ENCODE measurements around the gene DGKK. TPM values are rescaled to one million over a fixed set of nuclear protein-coding genes. Genes with fewer than 3 reads are reported as not detected.

The DGKK gene, protein sequence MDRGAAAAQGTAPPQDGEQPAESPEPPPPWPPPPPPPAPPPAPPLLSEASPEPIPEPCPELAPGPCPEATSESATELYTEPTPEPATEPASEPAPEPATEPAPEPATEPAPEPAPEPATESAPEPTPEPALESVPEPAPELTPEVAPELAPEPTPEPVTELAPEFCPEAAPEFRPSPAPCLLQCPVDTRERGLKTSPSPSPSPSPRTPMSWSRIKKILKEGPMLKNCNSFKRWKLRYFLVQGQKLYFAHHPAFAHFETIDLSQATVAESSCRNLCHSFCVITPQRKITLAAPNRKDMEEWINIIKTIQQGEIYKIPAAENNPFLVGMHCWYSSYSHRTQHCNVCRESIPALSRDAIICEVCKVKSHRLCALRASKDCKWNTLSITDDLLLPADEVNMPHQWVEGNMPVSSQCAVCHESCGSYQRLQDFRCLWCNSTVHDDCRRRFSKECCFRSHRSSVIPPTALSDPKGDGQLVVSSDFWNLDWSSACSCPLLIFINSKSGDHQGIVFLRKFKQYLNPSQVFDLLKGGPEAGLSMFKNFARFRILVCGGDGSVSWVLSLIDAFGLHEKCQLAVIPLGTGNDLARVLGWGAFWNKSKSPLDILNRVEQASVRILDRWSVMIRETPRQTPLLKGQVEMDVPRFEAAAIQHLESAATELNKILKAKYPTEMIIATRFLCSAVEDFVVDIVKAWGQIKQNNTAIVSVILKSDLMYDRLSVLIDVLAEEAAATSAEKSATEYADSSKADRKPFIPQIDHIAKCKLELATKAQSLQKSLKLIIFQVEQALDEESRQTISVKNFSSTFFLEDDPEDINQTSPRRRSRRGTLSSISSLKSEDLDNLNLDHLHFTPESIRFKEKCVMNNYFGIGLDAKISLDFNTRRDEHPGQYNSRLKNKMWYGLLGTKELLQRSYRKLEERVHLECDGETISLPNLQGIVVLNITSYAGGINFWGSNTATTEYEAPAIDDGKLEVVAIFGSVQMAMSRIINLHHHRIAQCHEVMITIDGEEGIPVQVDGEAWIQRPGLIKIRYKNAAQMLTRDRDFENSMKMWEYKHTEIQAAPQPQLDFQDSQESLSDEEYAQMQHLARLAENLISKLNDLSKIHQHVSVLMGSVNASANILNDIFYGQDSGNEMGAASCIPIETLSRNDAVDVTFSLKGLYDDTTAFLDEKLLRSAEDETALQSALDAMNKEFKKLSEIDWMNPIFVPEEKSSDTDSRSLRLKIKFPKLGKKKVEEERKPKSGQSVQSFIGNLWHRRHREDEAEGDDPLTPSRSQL
- total RNA-seq, result under 1 TPM in 1 of 4 donors, not detected in 3; 0.16 TPM

DNA sequence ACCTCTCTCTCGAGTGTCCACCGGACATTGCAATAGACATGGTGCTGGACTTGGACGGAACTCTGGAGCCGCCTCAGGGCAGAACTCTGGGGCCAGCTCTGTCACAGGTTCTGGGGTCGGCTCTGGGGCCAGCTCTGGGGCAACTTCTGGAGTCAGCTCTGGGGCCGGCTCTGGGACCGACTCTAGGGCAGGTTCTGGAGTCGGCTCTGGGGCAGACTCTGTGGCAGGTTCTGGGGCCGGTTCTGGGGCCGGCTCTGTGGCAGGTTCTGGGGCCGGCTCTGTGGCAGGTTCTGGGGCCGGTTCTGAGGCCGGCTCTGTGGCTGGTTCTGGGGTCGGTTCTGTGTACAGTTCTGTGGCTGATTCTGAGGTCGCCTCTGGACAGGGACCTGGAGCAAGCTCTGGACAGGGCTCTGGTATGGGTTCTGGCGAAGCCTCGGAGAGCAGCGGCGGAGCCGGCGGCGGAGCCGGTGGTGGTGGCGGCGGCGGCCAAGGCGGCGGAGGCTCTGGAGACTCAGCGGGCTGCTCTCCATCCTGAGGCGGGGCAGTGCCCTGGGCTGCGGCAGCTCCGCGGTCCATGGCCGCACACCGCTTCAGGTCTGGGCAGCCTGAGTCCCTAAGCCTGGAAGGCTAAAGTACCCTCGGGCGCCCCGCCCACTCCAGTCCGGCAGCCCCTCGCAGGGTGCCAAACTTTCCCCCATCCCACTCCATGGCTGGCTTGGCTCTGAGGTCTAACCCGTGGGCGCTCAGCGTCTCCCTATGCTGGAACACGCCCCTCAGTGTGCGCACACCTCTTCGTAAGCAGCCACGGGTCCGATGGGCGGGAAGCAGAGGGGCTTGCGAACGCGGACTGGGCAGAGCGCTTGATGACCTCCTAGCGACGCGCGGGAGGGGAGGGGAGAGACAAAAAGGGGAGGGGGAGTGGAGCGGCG lies at the start of gene DGKK:
Gene DGKK, minus strand, starts transcription at position 723 of the 929 bp plus-strand sequence. Its CDS starts 147 bp downstream, at position 576.
- WGBS, 2 donors (ENCODE audit: low coverage in 1 of 2), result 42% methylated on average over 47 of the region's 59 CpGs; no CpG with 5 or more reads in 1 of the 2 donors
- intact Hi-C loops (cut with DNase I; ENCODE audit: low total_unique reads), result no loop called here
- in situ Hi-C loops (cut with MboI; ENCODE audit: low pct_ligation_motif_present in 1 of 4, low pct_unique_long_range_greater_than_20kb in 1 of 4, low sequenced_read_pairs in 3 of 4), result no loop called here
- H3K36me3 ChIP-seq, result no peaks in the 10 kb centered on the region
- no peaks in the 10 kb centered on the region for H3K9me3 ChIP-seq
- no peak within 1 kb of the TSS for H3K27ac ChIP-seq
- DNase-seq, result no peak
- H3K4me3 ChIP-seq, result no peak within 1 kb of the TSS
- H3K27me3 ChIP-seq, result peaks cover 66% of the 10 kb centered on the region
- H3K4me1 ChIP-seq, result peaks cover 0 to 11% (median 0%) of the 10 kb centered on the region in 4 donors
- no peak for TF ChIP-seq POLR2A (IDR thresholded peaks at IDR 0.05)
- TF ChIP-seq EP300 (IDR thresholded peaks at IDR 0.05; ENCODE audit: low read depth), result no peak
- no peak for TF ChIP-seq POLR2AphosphoS5 (IDR thresholded peaks at IDR 0.05)
- TF ChIP-seq, protein P1, sequence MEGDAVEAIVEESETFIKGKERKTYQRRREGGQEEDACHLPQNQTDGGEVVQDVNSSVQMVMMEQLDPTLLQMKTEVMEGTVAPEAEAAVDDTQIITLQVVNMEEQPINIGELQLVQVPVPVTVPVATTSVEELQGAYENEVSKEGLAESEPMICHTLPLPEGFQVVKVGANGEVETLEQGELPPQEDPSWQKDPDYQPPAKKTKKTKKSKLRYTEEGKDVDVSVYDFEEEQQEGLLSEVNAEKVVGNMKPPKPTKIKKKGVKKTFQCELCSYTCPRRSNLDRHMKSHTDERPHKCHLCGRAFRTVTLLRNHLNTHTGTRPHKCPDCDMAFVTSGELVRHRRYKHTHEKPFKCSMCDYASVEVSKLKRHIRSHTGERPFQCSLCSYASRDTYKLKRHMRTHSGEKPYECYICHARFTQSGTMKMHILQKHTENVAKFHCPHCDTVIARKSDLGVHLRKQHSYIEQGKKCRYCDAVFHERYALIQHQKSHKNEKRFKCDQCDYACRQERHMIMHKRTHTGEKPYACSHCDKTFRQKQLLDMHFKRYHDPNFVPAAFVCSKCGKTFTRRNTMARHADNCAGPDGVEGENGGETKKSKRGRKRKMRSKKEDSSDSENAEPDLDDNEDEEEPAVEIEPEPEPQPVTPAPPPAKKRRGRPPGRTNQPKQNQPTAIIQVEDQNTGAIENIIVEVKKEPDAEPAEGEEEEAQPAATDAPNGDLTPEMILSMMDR (IDR thresholded peaks at IDR 0.05), result no peak

DNA sequence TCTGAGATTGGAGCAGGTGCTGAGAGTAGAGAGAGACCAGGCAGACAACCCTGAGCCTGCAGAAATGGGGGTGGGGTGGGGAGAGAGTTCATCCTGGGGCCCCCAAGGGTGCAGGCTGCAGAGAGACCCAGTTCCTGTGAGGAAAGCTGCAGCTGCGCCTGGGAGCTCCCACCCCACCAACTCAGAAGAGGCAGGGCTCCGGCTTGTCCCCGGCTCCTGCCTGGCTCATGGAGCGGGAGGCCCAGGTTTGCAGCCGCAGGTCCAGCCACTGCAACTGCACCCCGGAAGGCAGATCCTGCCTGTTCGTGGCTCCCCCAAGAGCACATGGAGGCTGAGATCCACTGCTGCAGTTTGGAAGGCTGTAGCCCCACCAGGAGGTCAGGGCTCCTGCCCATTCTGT lies 44.2 kb upstream of the DGKK start:
- intact Hi-C loops (cut with DNase I; ENCODE audit: low total_unique reads), result no loop called here
- Histone ChIP-seq H3K27me3 (no peaks in the 10 kb centered on the region), H3K4me3 (no peak overlapping the region), H3K4me1 (no peaks in the 10 kb centered on the region), H3K27ac (no peak overlapping the region), H3K9me3 (no peaks in the 10 kb centered on the region), H3K36me3 (no peaks in the 10 kb centered on the region)
- 77% methylated on average over 7 of the region's 7 CpGs; no CpG with 5 or more reads in 1 of the 2 donors for WGBS, 2 donors (ENCODE audit: low coverage in 1 of 2)
- no peak for DNase-seq
- TF ChIP-seq POLR2AphosphoS5 (IDR thresholded peaks at IDR 0.05) (no peak), POLR2A (IDR thresholded peaks at IDR 0.05) (no peak), EP300 (IDR thresholded peaks at IDR 0.05; ENCODE audit: low read depth) (no peak)
- TF ChIP-seq, protein P1 (IDR thresholded peaks at IDR 0.05), result no peak
- in situ Hi-C loops (cut with MboI; ENCODE audit: low pct_ligation_motif_present in 1 of 4, low pct_unique_long_range_greater_than_20kb in 1 of 4, low sequenced_read_pairs in 3 of 4), result no loop called here

DNA sequence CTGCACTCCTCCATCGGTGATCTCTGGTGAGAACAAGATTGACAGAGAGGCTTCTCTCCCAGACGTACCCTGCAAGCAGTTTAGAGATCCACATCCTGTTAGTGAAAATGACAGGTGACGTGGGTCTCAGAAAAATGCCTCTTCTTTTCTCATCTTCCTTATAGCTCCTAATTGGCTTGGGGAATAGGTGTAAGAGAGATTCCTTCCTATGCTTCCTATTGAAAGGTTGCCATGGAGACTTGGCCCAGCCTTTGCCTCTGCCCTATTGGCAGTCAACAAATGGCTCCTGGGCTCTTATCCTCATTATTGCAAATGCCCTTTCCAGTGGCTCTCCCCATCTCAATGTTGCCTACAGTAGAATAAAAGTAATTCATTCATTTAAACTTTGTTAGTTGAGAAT lies 26.5 kb upstream of the DGKK start:
- no peaks in the 10 kb centered on the region for H3K27me3 ChIP-seq
- in situ Hi-C loops (cut with MboI; ENCODE audit: low pct_ligation_motif_present in 1 of 4, low pct_unique_long_range_greater_than_20kb in 1 of 4, low sequenced_read_pairs in 3 of 4), result no loop called here
- 67% methylated on average over 3 of the region's 3 CpGs; no CpG with 5 or more reads in 1 of the 2 donors for WGBS, 2 donors (ENCODE audit: low coverage in 1 of 2)
- no peak for DNase-seq
- intact Hi-C loops (cut with DNase I; ENCODE audit: low total_unique reads), result no loop called here
- no peak overlapping the region for H3K4me3 ChIP-seq
- TF ChIP-seq POLR2AphosphoS5 (IDR thresholded peaks at IDR 0.05), result no peak
- TF ChIP-seq EP300 (IDR thresholded peaks at IDR 0.05; ENCODE audit: low read depth), result no peak
- TF ChIP-seq, protein P1 (IDR thresholded peaks at IDR 0.05), result no peak
- no peak for TF ChIP-seq POLR2A (IDR thresholded peaks at IDR 0.05)
- H3K4me1 ChIP-seq, result no peaks in the 10 kb centered on the region
- no peaks in the 10 kb centered on the region for H3K36me3 ChIP-seq
- no peak overlapping the region for H3K27ac ChIP-seq
- H3K9me3 ChIP-seq, result no peaks in the 10 kb centered on the region

All from transverse colon (tissue), 4 donors.